ENCODE data around the gene ASB3.
"Not testable (repeated sequence)": the region's sequence is repeated elsewhere in the genome, so short reads cannot be mapped to it uniquely, and the experiment has no call there.

ASB3 gene

DNA sequence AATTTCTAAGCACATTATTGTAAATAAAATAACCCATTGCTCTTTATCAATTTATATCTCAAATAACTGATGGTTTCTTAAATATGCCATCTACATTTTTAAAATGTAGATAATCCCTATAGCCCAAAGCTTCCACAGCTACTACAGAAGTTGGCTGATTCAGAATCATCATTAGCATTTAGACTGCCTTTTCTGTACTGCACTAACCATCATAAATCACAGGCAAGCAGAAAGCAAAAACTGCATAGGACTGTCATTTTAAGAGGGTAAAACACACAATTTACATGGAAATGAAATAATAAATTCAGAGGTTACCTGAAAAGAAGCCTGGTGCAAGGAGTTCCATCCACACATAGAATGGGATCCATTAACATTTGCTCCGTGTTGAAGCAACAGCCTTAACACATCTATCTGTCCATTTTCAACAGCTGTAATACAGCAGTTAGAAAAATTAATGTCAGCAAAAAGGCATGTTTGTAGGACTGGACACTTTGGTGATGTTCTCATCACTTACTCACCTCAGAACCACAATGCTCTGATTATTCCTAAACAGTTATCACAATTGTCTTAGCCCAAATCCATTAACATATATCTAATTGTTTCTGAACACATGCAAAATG, 57.5 kb downstream of the ASB3 start:
- DNase-seq = no peak

DNA sequence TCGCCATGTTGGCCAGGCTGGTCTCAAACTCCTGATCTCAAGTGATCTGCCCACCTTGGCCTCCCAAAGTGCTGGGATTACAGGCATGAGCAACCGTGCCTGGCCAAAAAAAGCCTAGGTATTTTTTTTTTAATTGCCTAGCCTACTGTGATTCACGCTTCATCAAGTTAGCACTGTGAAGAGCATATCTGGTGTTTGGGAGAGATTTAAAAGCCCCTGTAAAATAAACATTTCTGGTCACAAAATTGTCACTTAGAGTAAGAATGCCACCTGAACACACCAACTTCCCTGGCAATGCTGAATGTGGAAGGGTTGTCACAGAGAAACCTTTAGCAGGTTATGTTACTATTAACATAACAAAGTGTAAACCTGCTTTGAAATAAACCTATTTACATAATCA, 58.8 kb downstream of the ASB3 start:
- DNase-seq = no peak

DNA sequence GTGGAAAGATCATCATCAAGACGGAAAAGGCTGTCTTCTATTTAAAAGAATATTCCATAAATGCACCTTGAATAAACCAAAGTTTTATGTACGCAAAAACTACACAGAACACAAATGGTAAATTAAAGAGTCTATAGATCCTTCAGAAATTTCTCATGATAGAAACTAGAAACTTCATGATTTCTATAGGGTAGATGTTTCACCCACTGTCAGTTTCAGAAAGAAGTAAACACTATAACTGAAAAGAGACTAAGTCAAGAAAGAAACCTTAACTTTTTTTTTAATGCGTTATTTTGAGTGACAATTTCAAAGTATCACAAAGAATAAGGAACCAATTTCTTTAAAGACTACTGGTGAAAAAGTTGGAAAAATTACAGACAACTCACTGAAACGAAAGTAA, 61.1 kb downstream of the ASB3 start:
- no peak for DNase-seq

DNA sequence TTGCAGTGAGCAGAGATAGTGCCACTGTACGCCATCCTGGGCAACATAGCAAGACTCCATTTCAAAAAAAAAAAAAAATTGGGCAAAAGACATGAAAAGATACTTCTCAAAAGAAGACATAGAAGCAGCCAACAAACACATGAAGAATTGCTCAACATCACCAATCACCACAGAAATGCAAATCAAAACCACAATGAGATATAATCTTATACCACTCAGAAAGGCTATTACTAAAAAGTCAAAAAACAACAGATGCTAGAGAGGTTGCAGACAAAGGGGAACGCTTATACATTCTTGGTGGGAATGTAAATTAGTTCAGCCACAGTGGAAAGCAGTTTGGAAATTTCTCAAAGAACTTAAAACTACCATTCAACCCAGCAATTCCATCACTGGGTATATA, 62.2 kb downstream of the ASB3 start:
- no peak for DNase-seq

- not testable (repeated sequence) for DNase-seq
These were observed 65.8 kb downstream of the ASB3 start for GRCh38 chr2:53720944-53721343.

DNA sequence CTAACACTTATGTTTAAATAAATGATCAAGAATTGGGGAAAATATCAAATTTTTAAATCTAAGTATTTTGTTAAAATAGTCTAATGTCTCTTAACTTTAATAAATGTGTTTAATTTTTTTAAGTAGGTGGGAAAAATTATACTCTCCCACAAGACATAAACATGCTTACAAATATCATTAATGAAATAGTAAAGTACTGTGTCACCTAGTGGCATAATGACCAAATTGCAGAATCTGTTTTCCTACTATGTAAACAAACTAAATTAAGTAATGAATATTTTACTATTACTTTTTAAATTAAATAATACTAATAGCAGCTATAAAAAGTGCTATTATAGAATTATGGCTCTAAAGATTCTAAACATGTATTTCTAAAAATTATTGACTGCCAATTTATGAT, 71.2 kb downstream of the ASB3 start:
- peak; percentile 56 for DNase-seq

- DNase-seq = no peak
These were observed 75.4 kb downstream of the ASB3 start for GRCh38 chr2:53711271-53711780.

DNA sequence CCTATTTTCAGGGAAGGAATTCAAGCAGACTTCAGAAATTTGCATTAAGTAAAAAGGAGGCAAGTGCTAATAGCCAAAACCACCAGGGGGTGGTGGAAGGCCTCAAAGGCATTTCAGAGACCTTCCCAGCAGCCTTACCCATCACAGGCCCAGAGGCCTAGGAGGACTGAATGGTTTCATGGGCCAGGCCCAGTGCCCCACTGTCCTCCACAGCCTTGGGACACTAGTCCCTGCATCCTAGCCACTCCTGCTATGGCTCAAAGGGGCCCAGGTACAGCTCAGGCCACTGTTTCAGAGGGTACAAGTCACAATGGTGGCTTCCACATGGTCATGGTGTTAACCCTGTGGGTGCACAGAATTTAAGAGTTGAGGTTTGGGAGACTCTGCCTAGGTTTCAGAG, 77.8 kb downstream of the ASB3 start:
- DNase-seq = peak; percentile 2

DNA sequence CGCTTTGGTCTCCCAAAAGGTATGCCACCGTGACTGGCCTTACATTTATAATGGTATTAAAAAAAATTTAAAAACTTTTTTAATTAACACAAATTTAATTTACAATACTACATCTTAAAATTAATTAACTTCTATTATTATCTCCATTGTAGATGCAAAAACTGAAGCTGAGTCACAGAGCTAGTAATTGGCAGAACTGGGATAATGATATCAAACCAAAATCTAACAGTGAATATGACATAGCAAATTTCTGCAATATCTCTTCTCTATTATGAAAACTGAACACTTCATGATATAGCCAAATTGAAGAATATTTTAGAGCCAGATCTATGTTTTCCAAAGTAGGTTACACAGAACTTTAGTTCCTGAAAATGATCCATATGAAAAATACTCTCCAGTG, 85.5 kb downstream of the ASB3 start:
- DNase-seq = no peak

DNA sequence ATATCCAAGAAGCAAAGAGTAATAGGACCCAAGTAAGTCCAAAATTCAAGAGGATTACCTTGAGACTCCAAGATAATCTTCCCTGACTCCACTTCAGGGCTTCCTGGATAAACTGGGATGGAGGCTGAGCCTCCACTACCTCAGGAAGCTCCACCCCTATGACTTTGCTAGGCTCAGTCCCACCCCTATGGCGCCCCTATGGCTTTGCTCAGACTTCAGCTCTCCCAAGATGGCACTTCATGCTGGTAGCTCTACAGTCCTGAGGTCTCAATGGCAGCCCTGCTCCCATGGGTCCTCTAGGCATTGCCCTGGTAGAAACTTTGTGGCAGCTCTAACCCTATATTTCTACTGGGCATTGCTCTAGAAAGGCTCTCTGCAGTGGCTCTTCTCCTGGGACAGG, 89.1 kb downstream of the ASB3 start:
- no peak for DNase-seq

- DNase-seq = no peak
These were observed 89.7 kb downstream of the ASB3 start for GRCh38 chr2:53697092-53697491.

DNA sequence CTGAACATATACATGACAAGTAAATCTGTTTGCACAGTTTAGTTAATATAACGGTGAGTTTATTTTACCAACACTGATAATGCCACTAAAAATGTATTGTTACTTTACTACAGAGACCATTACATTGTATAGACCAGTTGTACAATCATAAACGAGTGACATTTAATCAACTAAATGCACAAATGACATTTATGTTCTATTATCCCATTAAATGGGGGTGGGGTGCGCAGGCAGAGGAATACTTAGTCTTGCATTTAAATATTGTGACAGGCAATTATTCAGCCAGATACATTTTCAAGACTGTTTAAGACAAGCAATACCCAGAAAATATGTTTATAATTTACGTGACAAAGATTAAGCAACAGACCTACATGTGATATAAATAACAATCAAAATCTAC, 91.2 kb downstream of the ASB3 start:
- DNase-seq = no peak

DNA sequence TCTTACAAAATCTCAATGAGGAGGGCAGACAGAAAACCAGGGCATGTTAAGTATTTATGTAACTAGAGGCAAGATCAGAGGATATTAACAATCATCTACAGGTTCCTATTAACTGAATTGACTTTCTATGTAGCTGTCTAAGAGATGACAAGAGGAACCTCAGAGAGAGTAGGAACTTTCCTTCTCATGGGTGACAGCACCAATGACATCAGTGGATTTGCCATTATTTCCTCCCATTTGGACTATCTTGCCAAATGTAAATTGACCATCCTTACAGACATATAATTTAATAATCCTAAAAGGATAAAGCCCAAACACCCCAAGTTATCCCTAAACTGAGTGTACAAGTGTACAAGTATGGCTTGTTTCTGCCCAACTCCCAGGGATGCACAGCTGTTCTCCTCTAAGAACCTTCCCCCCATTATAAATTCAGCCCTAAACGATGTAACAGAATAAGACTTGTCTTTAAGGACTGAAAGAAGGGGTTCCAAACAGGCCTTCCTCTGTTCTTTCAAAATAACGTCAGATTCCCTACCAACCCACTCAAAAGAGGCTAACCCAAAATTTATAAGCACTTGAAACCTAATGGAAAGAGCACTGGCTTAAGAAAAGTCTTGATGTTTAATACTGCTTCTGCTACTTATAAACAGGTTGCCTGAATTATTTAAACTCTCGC, 92.5 kb downstream of the ASB3 start:
- DNase-seq = no peak

DNA sequence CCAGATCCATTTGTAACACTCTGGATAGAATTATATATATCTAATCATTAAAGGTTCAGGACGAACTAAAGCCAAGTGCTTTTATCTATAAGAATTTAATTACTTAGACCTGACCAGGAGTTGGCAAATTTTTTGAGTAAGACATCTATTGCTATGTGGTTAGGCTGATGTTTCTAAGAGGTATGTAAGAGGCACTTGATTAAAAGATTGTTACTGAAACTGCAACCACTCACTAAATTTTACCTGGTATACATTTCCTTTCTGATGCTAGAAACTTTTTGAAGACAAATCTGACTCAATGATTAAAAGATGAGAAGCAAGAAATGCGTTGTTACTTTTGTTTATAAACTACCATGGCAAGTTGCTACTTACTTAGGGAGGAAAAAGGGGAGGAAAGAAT, 95.9 kb downstream of the ASB3 start:
- no peak for DNase-seq

DNA sequence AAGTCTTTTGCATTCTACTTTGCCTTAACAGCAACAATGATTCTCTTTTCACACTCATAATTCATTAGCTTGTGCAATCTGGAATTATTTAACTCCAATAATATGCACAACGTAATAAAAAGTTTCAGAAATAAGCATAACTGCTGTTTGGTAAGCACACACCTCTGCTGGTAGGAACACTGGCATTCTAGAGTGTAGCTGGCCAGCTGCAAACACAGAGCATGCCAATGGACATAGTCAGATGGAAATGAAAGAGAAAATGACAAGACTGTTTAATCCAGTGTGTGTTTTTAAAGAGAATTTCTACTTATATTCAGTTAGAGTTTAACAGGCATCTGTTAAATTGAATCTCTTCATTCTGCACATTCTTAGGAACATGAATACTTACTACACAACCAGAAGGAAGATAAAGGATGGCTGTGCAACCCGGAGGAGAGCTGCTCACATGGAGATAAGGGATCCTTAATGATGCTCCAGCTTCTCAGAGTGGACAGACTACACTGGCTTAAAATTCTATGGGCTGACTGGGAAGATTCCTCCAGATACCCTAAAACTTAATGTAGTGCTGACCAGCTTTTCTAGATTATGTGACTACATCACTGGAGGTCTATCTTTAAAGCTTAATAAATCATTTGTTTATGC, 113.8 kb downstream of the ASB3 start:
- DNase-seq = no peak

DNA sequence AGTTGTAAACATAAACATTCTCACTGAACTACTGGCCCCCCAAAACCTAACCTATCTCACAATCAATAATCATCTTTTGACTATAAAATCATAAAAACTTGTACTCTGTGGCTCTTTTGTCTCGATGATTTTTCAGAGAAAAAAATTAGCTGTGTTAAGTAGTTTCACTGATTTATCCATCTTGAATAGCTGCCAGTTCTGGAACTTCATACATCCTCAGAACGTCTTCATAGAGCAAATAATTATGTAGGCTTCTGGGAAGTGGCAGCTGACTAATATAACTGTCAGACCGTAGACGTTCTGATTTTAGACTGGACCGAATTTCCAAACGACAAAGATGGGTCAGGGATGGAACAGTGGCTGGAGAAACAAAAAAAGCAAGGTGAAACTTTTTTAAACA, 116.4 kb downstream of the ASB3 start:
- no peak for DNase-seq

GRCh38 chr2:53668624-53669026, 118.1 kb downstream of the ASB3 start:
- DNase-seq = no peak

- not testable (repeated sequence) for DNase-seq
These were observed 119.6 kb downstream of the ASB3 start for GRCh38 chr2:53667130-53667529.

- DNase-seq = no peak
These were observed 125.9 kb downstream of the ASB3 start for GRCh38 chr2:53660886-53661285.

GRCh38 chr2:53658474-53658873, 128.3 kb downstream of the ASB3 start:
- not testable (repeated sequence) for DNase-seq

GRCh38 chr2:53655256-53655655, 131.5 kb downstream of the ASB3 start:
- DNase-seq = no peak

DNA sequence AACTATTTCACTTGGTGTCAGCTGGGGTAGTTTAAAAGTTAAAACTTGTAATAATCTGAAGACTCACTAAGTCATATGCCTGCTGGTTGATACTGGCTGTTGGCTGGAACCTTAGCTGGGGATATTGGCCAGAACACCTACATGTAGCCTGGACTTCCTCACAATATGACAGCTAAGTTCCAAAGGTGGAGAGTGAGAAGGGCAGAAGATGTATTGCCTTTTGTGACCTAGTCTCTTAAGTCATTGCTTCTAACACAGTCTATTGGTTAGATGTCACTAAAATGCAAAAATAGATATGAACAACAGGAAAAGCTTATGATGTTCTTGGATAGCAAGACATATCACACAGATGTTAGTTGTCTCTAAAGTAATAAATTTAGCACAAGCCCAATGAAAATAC, 132.4 kb downstream of the ASB3 start:
- DNase-seq = no peak

DNA sequence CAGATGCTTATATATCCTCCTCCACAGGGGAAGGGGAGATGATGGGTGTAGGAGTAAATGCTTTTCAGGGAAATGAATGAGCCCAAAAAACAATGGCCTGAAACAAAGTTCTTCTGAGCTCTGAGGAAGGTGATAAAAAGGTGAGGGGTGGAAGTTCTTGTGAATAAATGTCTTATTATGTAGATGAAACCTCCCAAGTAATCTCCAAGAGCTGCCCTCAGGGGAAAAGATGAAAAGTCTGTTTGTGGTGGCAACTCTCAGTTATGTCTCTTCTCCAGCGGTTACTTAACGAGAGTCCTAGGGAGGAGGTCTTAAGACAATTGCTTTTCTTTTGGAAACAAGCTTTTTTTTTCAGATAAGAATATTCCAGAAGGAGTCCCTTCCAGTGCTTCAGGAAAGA, 134.6 kb downstream of the ASB3 start:
- no peak for DNase-seq

GRCh38 chr2:53646788-53647187, 140.0 kb downstream of the ASB3 start:
- DNase-seq = no peak

All from DMS53 (cell line).